Ramos (cell line): Measurements from ENCODE around the gene PGM5.

Source experiments
- in situ Hi-C: fragments of 300-500 bp; cut with MboI; formaldehyde crosslinking; loops from one replicate; pipeline ENCODE4 v1.14.3; 2022; ENCODE audit warnings: low sequenced_read_pairs; ENCODE audit not compliant: unreplicated experiment

PGM5 gene

GRCh38 chr9:68522954-68523353 lies 166.5 kb downstream of the PGM5 start:
- in situ Hi-C loops = loop anchor here (5.0 kb wide), 1 partner anchor 41 kb away; no protein-coding TSS in a partner anchor

DNA sequence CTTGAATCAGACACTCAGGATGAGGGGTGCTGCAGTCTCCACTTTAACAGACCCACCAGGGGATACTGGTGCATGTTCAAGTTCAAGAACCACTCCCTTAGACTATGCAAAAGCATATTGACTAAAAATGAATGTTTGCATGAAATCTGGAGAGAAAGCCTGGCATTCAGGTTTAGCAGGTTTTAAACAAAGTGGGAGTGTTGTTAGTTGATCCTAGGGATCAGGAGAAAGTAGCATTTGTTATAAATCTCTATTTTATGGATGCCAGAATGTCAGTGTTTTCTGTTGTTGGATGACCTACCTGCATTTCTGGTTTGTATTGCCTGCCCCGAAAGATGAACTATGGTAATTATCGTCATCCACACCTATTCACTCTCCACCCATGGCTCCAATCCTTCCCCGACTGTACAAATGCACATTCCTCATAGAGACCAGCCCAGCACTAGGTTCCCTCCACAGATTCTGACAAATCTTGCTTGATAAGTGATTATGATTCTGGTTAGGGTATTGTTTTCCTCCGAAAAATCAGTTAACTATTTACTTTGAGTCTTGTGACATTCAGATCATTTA lies 167.0 kb downstream of the PGM5 start:
- in situ Hi-C loops = loop anchor here (5.0 kb wide), 1 partner anchor 41 kb away; no protein-coding TSS in a partner anchor

- in situ Hi-C loops = no loop called here
Observed at GRCh38 chr9:68530618-68531017, 174.2 kb downstream of the PGM5 start.

DNA sequence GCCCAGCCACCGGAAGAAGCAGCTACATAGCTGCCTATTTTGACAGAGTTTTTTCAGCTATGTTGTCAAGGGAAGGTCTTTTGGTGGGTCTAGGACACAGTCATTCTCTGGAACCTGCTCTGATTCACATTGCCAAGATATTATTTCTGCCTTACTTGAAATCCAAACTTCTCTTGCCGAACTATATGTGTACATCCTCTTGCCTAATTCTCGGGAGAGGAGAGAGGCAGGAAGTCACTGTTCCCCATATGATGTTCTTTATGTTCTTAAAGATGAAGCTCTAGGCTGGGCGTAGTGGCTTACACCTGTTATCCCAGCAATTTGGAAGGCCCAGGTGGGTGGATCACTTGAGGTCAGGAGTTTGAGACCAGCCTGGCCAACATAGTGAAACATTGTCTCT lies 175.7 kb downstream of the PGM5 start:
- in situ Hi-C loops = no loop called here

GRCh38 chr9:68533678-68534077 lies 177.3 kb downstream of the PGM5 start:
- in situ Hi-C loops = no loop called here

DNA sequence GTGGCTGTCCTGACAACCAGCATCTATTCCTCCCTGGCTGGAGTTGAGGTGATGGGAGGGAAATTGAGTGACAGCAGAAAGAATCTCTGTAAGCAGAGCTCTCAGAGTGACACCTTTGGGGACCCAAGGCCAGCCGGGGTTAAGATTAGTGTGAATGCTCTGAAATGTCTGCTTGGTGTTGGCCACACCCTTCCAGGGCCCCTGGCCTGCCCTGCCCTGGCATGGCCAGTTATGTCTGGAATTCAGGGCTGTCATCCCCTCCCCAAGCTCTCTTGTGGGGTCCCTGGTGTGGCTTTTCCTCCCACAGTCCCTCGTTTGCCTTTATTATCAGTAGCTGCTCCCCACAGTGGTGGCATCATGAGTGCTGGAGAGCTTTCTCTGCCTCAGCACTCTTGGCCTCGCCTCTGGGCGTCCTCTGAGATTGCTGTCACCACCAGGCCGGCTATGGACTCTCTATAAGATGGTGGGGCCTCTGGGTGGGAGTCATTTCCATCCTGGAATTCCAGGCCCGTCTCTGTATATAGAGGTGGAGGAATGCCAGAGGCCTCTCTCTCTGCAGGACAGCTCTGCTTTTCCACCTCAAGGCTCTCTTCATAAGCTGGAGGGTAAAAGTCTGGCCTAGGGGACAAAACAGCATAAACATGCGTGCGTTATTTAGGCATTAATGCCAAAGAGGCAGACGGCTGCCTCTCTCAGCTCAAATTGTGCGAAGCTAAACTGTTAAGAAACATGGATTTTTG lies 180.6 kb downstream of the PGM5 start:
- in situ Hi-C loops = no loop called here

- in situ Hi-C loops = no loop called here
Observed at GRCh38 chr9:68537616-68537880, 181.1 kb downstream of the PGM5 start.

GRCh38 chr9:68538200-68538599 lies 181.8 kb downstream of the PGM5 start:
- in situ Hi-C loops = no loop called here

DNA sequence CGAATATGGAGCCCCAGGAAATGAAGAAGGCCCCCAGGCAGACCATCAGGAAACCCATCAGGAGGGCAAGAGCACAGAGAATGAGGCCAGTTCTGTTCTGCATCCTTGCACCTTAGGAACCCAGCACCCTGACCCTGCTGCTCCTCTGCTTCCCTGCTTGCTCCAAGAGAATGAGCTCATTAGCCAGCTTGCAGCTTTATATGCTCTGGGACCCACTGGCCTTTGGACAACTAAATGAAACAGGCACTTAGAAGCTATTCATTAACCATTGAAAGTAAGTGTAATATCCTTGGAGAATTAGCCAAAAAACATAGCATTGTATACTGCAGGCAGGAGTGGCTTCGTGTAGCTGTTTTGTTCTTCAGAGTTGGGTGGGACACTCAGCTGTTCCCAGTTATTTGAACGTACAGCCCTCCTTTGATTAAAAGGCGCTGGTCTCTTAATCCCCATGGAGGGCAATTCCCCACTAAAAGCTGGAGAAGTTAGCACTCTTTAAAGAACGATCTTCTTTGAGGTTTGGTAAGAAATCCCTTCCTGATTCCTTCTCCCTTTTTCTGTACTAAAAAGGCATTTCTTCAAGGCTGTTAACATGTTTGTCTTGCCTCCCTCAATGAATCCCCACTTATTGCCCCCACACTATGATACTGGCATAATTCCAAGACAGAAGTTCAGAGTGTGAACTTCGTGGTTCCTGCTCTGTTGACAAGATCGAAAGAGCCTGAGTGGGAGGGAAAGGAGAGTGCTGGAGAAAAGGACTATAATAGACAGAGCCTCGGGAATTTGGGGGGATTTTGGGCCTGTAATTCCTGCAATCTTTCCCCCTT lies 184.5 kb downstream of the PGM5 start, which contains the start of gene TMEM252:
TSS of gene TMEM252 (minus strand) at position 172 of the 824 bp plus-strand sequence. CDS start at position 103, 69 bp downstream.
- in situ Hi-C loops = no loop called here

GRCh38 chr9:68541568-68541967 lies 185.2 kb downstream of the PGM5 start:
- in situ Hi-C loops = no loop called here

DNA sequence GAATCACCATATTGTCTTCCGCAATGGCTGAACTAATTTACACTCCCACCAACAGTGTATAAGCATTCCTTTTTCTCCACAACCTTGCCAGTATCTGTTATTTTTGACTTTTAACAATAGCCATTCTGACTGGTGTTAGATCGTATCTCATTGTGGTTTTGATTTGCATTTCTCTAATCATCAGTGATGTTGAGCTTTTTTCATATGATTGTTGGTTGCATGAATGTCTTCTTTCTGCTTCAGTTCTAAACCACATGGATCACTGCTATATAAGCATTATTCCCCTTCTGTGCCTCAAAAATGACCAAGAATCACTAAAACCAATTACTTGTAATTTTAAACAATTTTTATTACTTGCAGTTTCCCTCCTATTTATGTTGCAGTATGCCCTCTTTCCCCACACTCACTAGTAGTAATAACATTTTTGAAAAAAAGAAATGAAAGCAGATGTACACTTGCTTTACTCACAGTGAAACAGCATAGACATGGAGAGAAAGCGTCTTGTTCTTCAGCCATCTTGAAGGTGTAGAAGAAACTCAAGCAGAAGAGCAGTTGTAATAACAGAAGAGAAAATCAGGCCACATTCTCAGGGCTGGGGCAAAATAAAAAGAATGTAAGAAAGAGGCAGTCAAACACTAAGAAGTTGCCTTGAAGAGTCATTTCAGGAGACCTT lies 188.8 kb downstream of the PGM5 start:
- in situ Hi-C loops = no loop called here

DNA sequence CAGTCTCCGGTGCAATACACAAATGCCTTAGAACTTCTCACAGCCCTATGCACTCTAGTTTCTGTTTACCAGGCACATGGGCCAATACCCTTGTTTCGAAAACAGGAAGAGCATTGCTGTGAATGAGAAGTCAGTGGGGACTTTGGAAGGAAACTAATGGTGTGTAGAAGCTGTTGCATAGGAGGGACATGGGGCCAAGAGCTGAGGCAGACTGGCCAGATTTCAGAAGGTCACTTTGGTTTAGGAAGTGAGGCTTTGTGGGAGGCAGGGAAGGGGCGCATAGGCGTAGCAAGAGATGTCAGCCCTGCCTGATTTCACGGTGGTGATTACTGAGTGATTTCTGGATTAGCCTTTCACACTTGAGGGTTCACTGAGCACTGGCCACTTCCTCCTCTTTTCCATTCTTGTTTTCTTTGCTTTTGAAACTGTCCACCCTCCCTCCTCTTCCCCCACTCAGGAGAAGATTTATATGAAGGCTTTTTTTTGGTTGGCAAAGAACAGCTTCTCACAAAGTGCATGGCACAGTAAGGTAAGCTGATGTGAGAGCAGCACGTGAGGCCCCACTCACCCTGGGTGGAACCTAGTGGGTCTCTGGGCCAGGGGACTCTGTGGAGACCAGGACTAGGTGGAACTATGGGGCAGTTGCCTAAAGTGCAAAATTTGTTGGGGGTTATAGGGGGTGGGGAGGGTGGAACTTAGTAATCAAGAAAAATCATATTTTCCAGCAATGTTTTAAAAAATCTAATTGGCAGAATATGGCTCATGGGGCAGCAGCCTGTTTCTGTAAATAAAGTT lies 190.4 kb downstream of the PGM5 start:
- in situ Hi-C loops = no loop called here

- in situ Hi-C loops = no loop called here
Observed at GRCh38 chr9:68547417-68547816, 191.0 kb downstream of the PGM5 start.

DNA sequence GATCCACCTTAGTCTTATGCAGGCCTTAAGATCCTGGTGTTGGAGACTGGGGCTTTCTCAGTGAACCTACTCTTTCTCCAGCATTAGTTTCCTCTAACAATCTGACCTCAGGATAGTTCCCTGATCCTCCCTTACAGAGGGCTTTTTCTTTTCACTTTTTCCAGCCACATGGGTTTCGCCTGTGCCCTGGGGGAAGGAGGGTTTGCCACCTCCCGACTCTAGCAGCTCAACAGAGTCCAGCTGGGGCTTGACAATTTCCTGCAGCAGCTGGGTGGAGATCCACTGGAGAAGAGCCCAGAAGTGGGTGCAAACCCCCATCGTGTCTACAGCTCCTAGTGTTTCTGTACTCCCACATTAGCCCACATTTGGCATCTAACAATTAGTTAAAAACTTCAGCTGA lies 191.8 kb downstream of the PGM5 start:
- in situ Hi-C loops = no loop called here

GRCh38 chr9:68551191-68551590 lies 194.8 kb downstream of the PGM5 start:
- in situ Hi-C loops = no loop called here

GRCh38 chr9:68552700-68553476 lies 196.5 kb downstream of the PGM5 start:
- in situ Hi-C loops = no loop called here

- in situ Hi-C loops = no loop called here
Observed at GRCh38 chr9:68555437-68556150, 199.2 kb downstream of the PGM5 start.

DNA sequence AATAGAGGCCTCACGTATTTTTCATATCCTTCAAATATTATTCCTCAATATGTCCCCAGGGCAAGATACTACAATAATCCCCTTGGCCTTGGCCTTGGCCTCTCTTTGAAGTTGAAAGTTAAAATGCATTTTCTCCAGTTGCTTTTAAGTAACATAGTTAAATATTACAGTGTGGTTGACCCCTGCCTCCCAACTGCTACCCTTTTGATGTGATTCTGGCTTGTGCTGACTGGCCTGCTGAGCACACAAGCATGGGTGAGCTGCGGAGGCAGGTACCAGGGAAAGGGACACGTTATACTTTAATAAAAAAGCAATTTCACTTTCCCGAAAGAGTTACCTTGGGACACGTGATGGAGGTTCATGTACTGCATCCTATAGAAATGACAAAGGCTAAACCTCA lies 202.1 kb downstream of the PGM5 start:
- in situ Hi-C loops = no loop called here
